Kidney (tissue), 14 donors: ENCODE data around the gene MAGEB10. TPM values are rescaled to one million over a fixed set of nuclear protein-coding genes. Genes with fewer than 3 reads are reported as not detected.

ENCODE experiments used
- DNase-seq, 5 donors: peaks; one replicate each; pipeline ENCODE4 v3.0.0-alpha.2; 2013 to 2020
- FAIRE-seq: peaks from 2 replicates; lab custom pipeline; 2012; peaks lifted over from hg19 to GRCh38; lab: Jason Lieb, UNC
- H3K27ac ChIP-seq, 2 donors: one replicate each; pipeline ENCODE4 v1.7.0; 2013; ENCODE audit warnings: low read depth in 2 of 2, low read length in 2 of 2, inconsistent platforms in 1 of 2
- H3K27me3 ChIP-seq: one replicate; pipeline ENCODE4 v1.7.1; 2013; ENCODE audit warnings: low read length, inconsistent platforms; ENCODE audit not compliant: control insufficient read depth, insufficient read depth
- H3K36me3 ChIP-seq, 3 donors: one replicate each; pipeline versions ENCODE4 v1.7.0 to v1.7.1; 2013; ENCODE audit warnings: low read length in 3 of 3, control low read depth in 1 of 3, inconsistent platforms in 1 of 3; ENCODE audit not compliant: insufficient read depth in 3 of 3, control insufficient read depth in 2 of 3
- H3K4me1 ChIP-seq, 3 donors: one replicate each; pipeline versions ENCODE4 v1.7.0 to v1.7.1; 2013; ENCODE audit warnings: low read length in 3 of 3, inconsistent platforms in 1 of 3, low read depth in 1 of 3; ENCODE audit not compliant: control insufficient read depth in 2 of 3, insufficient read depth in 2 of 3
- H3K4me3 ChIP-seq, 3 donors: one replicate each; pipeline versions ENCODE4 v1.7.0 to v1.8.1; 2013; ENCODE audit warnings: low read length in 3 of 3, control low read depth in 1 of 3, inconsistent platforms in 1 of 3
- H3K9ac ChIP-seq, 3 donors: one replicate each; pipeline versions ENCODE4 v1.7.0 to v1.7.1; 2013; ENCODE audit warnings: low read length in 3 of 3, control low read depth in 1 of 3, inconsistent platforms in 1 of 3
- H3K9me3 ChIP-seq, 3 donors: one replicate each; pipeline versions ENCODE4 v1.7.0 to v1.7.1; 2013; ENCODE audit warnings: low read length in 3 of 3, control low read depth in 1 of 3, inconsistent platforms in 1 of 3; ENCODE audit not compliant: control insufficient read depth in 2 of 3, insufficient read depth in 1 of 3
- CTCF ChIP-seq: IDR thresholded peaks from 3 replicates; pipeline ENCODE4 v1.5.1; 2012; ENCODE audit warnings: mild to moderate bottlenecking, moderate library complexity, borderline replicate concordance; ENCODE audit not compliant: insufficient read depth; ENCODE audit errors: extremely low read depth
- intact Hi-C: fragments of 100-400 bp; cut with DNase I; formaldehyde crosslinking; loops from one replicate; pipeline ENCODE4 v1.11.1; 2022
- polyA plus RNA-seq: library from polyadenylated mRNA; stranded (reverse); fragments of 350-450 nt; fragmentation: Illumina TruSeq; extraction: RNeasy Lipid Tissue Mini Kit (QIAGEN cat#74804); gene quantifications from one replicate; pipeline ENCODE4 v1.2.3, GENCODE V29; 2014; ENCODE audit warnings: low read depth, low replicate concordance; ENCODE audit not compliant: insufficient read depth
- total RNA-seq: library from RNA; stranded (reverse); fragmentation: NEBNext Ultra II Directional; extraction: Animal tissue kit (Norgen Biotek cat#: 25700); gene quantifications from one replicate; pipeline ENCODE4 v1.2.1, GENCODE V29; 2021
- donor health status: control.
- donor health status: control.
- donor health status: control.
- donor health status: control.
- donor health status: control.
- donor health status: DM: yes; HTN: yes; CAD: no.
- donor health status: Normal renal cell carcinoma (clear cell type).

The MAGEB10 gene
- total and polyA plus RNA-seq, 2 donors from 2014 or later: not detected

GRCh38 chrX:27815209-27815608 is 7.4 kb downstream of the MAGEB10 start:
- no peaks in the 10 kb centered on the region for H3K36me3 ChIP-seq
- H3K9me3 ChIP-seq: no peaks in the 10 kb centered on the region
- no peak overlapping the region for H3K4me3 ChIP-seq
- DNase-seq (no peak), FAIRE-seq (no peak)
- no peak for TF ChIP-seq CTCF
- H3K27me3 ChIP-seq: no peaks in the 10 kb centered on the region
- H3K4me1 ChIP-seq: no peaks in the 10 kb centered on the region
- intact Hi-C loops: no loop called here
- no peak overlapping the region for H3K9ac ChIP-seq
- H3K27ac ChIP-seq: no peak overlapping the region

- no peak for TF ChIP-seq CTCF
- H3K9me3 ChIP-seq: no peaks in the 10 kb centered on the region
- no peak for FAIRE-seq
Measured at GRCh38 chrX:27823812-27824211, 16.0 kb downstream of the MAGEB10 start.

GRCh38 chrX:27838185-27838584 is 30.4 kb downstream of the MAGEB10 start:
- Histone ChIP-seq H3K36me3 (no peaks in the 10 kb centered on the region), H3K27ac (no peak overlapping the region), H3K9ac (no peak overlapping the region), H3K27me3 (no peaks in the 10 kb centered on the region), H3K4me1 (no peaks in the 10 kb centered on the region), H3K9me3 (no peaks in the 10 kb centered on the region), H3K4me3 (no peak overlapping the region)
- intact Hi-C loops: no loop called here
- peak in 1 of 5 donors; percentile 3 for DNase-seq
- FAIRE-seq: no peak
- TF ChIP-seq CTCF: no peak

More at GRCh38 chrX:27823812-27824211, 16.0 kb downstream of the MAGEB10 start:
- H3K4me3 ChIP-seq: no peak overlapping the region
- H3K36me3 ChIP-seq: no peaks in the 10 kb centered on the region
- no peaks in the 10 kb centered on the region for H3K4me1 ChIP-seq
- H3K27ac ChIP-seq: no peak overlapping the region
- intact Hi-C loops: no loop called here
- no peak overlapping the region for H3K9ac ChIP-seq
- H3K27me3 ChIP-seq: no peaks in the 10 kb centered on the region
- no peak for DNase-seq

GRCh38 chrX:27840881-27841280 is 33.1 kb downstream of the MAGEB10 start:
- TF ChIP-seq CTCF: no peak
- no peaks in the 10 kb centered on the region for H3K36me3 ChIP-seq

More at GRCh38 chrX:27840881-27841280, 33.1 kb downstream of the MAGEB10 start:
- intact Hi-C loops: no loop called here
- H3K9ac ChIP-seq: no peak overlapping the region
- DNase-seq (no peak), FAIRE-seq (no peak)
- H3K27me3 ChIP-seq: no peaks in the 10 kb centered on the region
- no peak overlapping the region for H3K27ac ChIP-seq
- no peak overlapping the region for H3K4me3 ChIP-seq
- H3K4me1 ChIP-seq: no peaks in the 10 kb centered on the region
- H3K9me3 ChIP-seq: no peaks in the 10 kb centered on the region
